ENCODE data around the gene HPS1. TPM values are rescaled to one million over a fixed set of nuclear protein-coding genes. Genes with fewer than 3 reads are reported as not detected.

HPS1 gene
- total and polyA plus RNA-seq, 2 of the 4 experiments (the other 2 are of a cell fraction) = 14.0 to 55.2 TPM

DNA sequence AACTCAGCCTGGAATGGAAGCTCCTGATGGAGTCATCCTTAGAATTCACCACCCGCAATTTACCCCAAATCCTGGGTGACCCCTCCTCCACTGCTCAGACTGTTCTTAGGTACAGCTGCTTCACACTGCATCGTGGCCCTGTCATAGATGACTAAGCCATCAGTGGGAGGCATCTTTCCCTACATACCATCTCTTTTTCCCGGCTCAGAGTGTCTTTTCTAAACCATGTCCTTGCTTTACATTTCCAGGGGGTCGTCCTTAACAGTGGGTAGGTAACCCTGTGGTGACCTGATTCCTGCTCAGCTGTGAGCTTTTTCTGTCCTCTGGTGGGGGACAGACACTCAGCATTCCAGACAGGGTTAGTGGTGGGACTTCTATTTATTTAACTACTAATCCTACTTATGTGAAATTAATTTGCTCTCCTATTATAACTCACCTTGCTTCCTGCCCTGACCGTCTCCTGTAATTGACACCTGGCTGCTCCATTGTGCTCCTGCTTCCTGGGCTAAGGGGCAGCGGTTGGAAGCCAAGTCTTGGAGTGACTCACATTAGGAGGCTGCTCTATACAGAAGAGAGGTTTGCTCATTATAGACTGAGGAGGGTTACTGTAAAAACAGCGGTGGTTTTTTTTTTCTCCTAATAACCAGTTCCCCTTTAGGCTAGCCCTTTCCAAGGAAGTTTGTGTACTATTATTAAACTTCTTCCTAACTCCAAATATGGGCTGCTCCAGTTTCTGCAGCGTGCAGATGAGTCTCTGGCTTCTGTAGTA, 72.3 kb downstream of the HPS1 start:
- no peaks in the 10 kb centered on the region for H3K36me3 ChIP-seq (ENCODE audit: control insufficient read depth, insufficient read depth, low read length)
- H3K18ac ChIP-seq (ENCODE audit: low read depth, low read length) = peak overlapping the region; percentile 84; the same call in 1 of the 2 replicates
- BruUV-seq (replicated peaks) = no TSS peak
- peak overlapping the region; percentile 85 for H2AK5ac ChIP-seq (ENCODE audit: low read depth, low read length)
- H3K9ac ChIP-seq (ENCODE audit: low read depth, low read length) = no peak overlapping the region; the same call in 1 of the 2 replicates
- dilution Hi-C loops (cut with HindIII; ENCODE audit: low sequenced_read_pairs, unreplicated experiment) (no loop called here), in situ Hi-C loops (cut with MboI; ENCODE audit: low sequenced_read_pairs) (no loop called here), intact Hi-C loops (cut with micrococcal nuclease) (no loop called here)
- H3K27ac ChIP-seq (ENCODE audit: insufficient read depth, low read length) = peak overlapping the region; percentile 54
- peaks cover 38% of the 10 kb centered on the region for H3K4me1 ChIP-seq (ENCODE audit: control insufficient read depth, insufficient read depth, low read length)
- H2AK9ac ChIP-seq (replicated peaks; ENCODE audit: low read depth, low read length, poor library complexity) = peak overlapping the region; percentile 95
- peak overlapping the region; percentile 89 for H2BK5ac ChIP-seq (ENCODE audit: low read depth, low read length, poor library complexity, severe bottlenecking)
- peak overlapping the region; percentile 70 for H2BK20ac ChIP-seq (ENCODE audit: low read depth, low read length)
- H3K4me2 ChIP-seq (ENCODE audit: low read depth, low read length) = peak overlapping the region; percentile 72
- H3K79me1 ChIP-seq (ENCODE audit: low read depth in 1 of 2, low read length in 2 of 2) = no peaks in the 10 kb centered on the region; a peak in 1 of 4 replicates
- peak overlapping the region; percentile 76; the same call in 1 of the 2 replicates for H4K5ac ChIP-seq (ENCODE audit: low read depth, low read length)
- H3K27me3 ChIP-seq (ENCODE audit: control insufficient read depth, insufficient read depth, low read length) = no peaks in the 10 kb centered on the region
- peak overlapping the region; percentile 89 for H2BK120ac ChIP-seq (ENCODE audit: low read depth, low read length)
- CTCF ChIA-PET = no interaction called here
- H3K9me3 ChIP-seq (ENCODE audit: control insufficient read depth, insufficient read depth, low read length) = peaks cover 2% of the 10 kb centered on the region; the same call in 1 of the 2 replicates
- H3K23ac ChIP-seq (ENCODE audit: low read depth, low read length) = peak overlapping the region; percentile 88
- H3K9me1 ChIP-seq (ENCODE audit: insufficient read depth, low read length) = peaks cover 27% of the 10 kb centered on the region
- peak overlapping the region in 1 of 2 experiments; percentile 90; a peak in 3 of 4 replicates for H4K8ac ChIP-seq (ENCODE audit: low read depth in 2 of 2, low read length in 2 of 2)
- DNase-seq = peak; percentile 91
- H3K4me3 ChIP-seq (ENCODE audit: insufficient read depth, low read depth, low read length) = no peak overlapping the region
- peak overlapping the region; percentile 73 for H2AFZ ChIP-seq (replicated peaks; ENCODE audit: low read length, poor library complexity)
- peak; percentile 77 for ATAC-seq (ENCODE audit: low read depth)
- WGBS, 2 experiments (ENCODE audit: extremely low coverage in 2 of 2, insufficient read length in 1 of 2) = 30% methylated on average over 2 of the region's 8 CpGs; no CpG with 5 or more reads in 1 of the 2 experiments
- POLR2A ChIA-PET (ENCODE audit: unreplicated experiment) = no interaction called here
- peak overlapping the region; percentile 86 for H3K14ac ChIP-seq (replicated peaks; ENCODE audit: low read depth, low read length)
- H4K20me1 ChIP-seq (ENCODE audit: insufficient read depth, low read length) = no peaks in the 10 kb centered on the region
- peak overlapping the region; percentile 91 for H3K4ac ChIP-seq (ENCODE audit: low read depth, low read length)
- H4K91ac ChIP-seq (ENCODE audit: insufficient read depth, low read depth, low read length) = peak overlapping the region; percentile 63; the same call in 1 of the 2 replicates
- peak overlapping the region; percentile 83 for H2BK15ac ChIP-seq (ENCODE audit: low read depth, low read length)
- peak overlapping the region; percentile 57; the same call in 1 of the 2 replicates for H3K56ac ChIP-seq (ENCODE audit: extremely low read depth, insufficient read depth, low read length)
- TF ChIP-seq, protein P1, sequence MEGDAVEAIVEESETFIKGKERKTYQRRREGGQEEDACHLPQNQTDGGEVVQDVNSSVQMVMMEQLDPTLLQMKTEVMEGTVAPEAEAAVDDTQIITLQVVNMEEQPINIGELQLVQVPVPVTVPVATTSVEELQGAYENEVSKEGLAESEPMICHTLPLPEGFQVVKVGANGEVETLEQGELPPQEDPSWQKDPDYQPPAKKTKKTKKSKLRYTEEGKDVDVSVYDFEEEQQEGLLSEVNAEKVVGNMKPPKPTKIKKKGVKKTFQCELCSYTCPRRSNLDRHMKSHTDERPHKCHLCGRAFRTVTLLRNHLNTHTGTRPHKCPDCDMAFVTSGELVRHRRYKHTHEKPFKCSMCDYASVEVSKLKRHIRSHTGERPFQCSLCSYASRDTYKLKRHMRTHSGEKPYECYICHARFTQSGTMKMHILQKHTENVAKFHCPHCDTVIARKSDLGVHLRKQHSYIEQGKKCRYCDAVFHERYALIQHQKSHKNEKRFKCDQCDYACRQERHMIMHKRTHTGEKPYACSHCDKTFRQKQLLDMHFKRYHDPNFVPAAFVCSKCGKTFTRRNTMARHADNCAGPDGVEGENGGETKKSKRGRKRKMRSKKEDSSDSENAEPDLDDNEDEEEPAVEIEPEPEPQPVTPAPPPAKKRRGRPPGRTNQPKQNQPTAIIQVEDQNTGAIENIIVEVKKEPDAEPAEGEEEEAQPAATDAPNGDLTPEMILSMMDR (conservative IDR thresholded peaks at IDR 0.05; ENCODE audit: low read depth, low read length) = no peak
- TF ChIP-seq RFX5 (IDR thresholded peaks at IDR 0.05; ENCODE audit: low read depth, low read length) = no peak
- TF ChIP-seq NFE2L2 (IDR thresholded peaks at IDR 0.05; ENCODE audit: low read depth, low read length) = no peak
- TF ChIP-seq FOS (IDR thresholded peaks at IDR 0.05; ENCODE audit: low read depth, low read length) = peak; percentile 78
- peak; percentile 21; the same call in 1 of the 2 replicates for TF ChIP-seq RAD21 (IDR thresholded peaks at IDR 0.05; ENCODE audit: low read length)
- TF ChIP-seq CEBPB (IDR thresholded peaks at IDR 0.05; ENCODE audit: low read depth, low read length) = no peak
- TF ChIP-seq, protein P2, sequence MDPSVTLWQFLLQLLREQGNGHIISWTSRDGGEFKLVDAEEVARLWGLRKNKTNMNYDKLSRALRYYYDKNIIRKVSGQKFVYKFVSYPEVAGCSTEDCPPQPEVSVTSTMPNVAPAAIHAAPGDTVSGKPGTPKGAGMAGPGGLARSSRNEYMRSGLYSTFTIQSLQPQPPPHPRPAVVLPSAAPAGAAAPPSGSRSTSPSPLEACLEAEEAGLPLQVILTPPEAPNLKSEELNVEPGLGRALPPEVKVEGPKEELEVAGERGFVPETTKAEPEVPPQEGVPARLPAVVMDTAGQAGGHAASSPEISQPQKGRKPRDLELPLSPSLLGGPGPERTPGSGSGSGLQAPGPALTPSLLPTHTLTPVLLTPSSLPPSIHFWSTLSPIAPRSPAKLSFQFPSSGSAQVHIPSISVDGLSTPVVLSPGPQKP (IDR thresholded peaks at IDR 0.05; ENCODE audit: borderline replicate concordance, low read depth, low read length) = no peak
- no peak for TF ChIP-seq MXI1 (IDR thresholded peaks at IDR 0.05; ENCODE audit: borderline replicate concordance, low read depth, low read length)
- TF ChIP-seq SMC3 (IDR thresholded peaks at IDR 0.05; ENCODE audit: low read depth, low read length) = no peak
- TF ChIP-seq MAFK (IDR thresholded peaks at IDR 0.05; ENCODE audit: low read depth, low read length) = no peak
- TF ChIP-seq, protein P3, sequence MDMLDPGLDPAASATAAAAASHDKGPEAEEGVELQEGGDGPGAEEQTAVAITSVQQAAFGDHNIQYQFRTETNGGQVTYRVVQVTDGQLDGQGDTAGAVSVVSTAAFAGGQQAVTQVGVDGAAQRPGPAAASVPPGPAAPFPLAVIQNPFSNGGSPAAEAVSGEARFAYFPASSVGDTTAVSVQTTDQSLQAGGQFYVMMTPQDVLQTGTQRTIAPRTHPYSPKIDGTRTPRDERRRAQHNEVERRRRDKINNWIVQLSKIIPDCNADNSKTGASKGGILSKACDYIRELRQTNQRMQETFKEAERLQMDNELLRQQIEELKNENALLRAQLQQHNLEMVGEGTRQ (IDR thresholded peaks at IDR 0.05; ENCODE audit: low read depth, low read length) = no peak
- TF ChIP-seq POLR2A (IDR thresholded peaks at IDR 0.05; ENCODE audit: low read depth, low read length) = no peak; the same call in 1 of the 2 replicates
- TF ChIP-seq RCOR1 (IDR thresholded peaks at IDR 0.05; ENCODE audit: insufficient replicate concordance, low read length) = no peak
- TF ChIP-seq MAZ (IDR thresholded peaks at IDR 0.05; ENCODE audit: borderline replicate concordance, low read depth, low read length) = 0 out of 2 replicates have a peak, but pooled peaks have one; percentile 15

Data from IMR-90 (cell line).